RWPE1 (cell line): ENCODE results near the gene ZMAT3.

ENCODE experiments used
- CTCF ChIA-PET: fragments of 350-600 bp; sonication (Branson Sonifier 250); formaldehyde crosslinking; extraction: SDS; loops from one replicate; lab custom pipeline; 2021; lab: Yijun Ruan, JAX
- POLR2A ChIA-PET: fragments of 400-600 bp; formaldehyde crosslinking; extraction: SDS; loops from one replicate; lab custom pipeline; 2020; ENCODE audit warnings: antibody characterized with exemption; ENCODE audit not compliant: low non-redundant PET; lab: Yijun Ruan, JAX
- DNase-seq: peaks from one replicate; pipeline ENCODE4 v3.0.0; 2012; ENCODE audit warnings: low spot score
- H3K27ac ChIP-seq: fragments of 450-650 bp; 2 replicates; pipeline ENCODE4 v1.5.1; 2017
- TF ChIP-seq, protein P1 (sequence below): fragments of 450-650 bp; conservative IDR thresholded peaks from 2 replicates; pipeline ENCODE4 v1.5.1; 2017; ENCODE audit warnings: low read depth, mild to moderate bottlenecking

The ZMAT3 gene

DNA sequence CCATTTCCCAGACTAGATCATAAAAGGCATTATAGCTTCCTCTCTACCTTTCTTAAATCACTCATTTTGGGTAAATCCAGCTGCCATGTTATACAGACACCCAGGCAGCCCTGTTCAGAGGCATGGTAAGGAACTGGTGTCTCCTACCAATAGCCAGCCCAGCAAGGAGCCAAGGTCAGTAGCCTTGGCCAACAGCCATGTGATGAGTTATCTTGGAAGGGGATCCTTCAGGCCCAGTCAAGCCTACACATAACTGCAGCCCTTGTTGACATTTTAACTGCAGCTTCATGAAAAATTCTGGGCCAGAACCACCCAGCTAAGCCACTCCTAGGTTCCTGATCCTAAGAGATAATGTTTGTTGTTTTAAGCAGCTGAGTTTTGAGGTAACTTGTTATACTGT lies 29.0 kb upstream of the ZMAT3 start:
- POLR2A ChIA-PET = no interaction called here
- CTCF ChIA-PET = no interaction called here
- H3K27ac ChIP-seq = no peak overlapping the region
- TF ChIP-seq, protein P1, sequence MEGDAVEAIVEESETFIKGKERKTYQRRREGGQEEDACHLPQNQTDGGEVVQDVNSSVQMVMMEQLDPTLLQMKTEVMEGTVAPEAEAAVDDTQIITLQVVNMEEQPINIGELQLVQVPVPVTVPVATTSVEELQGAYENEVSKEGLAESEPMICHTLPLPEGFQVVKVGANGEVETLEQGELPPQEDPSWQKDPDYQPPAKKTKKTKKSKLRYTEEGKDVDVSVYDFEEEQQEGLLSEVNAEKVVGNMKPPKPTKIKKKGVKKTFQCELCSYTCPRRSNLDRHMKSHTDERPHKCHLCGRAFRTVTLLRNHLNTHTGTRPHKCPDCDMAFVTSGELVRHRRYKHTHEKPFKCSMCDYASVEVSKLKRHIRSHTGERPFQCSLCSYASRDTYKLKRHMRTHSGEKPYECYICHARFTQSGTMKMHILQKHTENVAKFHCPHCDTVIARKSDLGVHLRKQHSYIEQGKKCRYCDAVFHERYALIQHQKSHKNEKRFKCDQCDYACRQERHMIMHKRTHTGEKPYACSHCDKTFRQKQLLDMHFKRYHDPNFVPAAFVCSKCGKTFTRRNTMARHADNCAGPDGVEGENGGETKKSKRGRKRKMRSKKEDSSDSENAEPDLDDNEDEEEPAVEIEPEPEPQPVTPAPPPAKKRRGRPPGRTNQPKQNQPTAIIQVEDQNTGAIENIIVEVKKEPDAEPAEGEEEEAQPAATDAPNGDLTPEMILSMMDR = no peak
- DNase-seq = peak; percentile 24

DNA sequence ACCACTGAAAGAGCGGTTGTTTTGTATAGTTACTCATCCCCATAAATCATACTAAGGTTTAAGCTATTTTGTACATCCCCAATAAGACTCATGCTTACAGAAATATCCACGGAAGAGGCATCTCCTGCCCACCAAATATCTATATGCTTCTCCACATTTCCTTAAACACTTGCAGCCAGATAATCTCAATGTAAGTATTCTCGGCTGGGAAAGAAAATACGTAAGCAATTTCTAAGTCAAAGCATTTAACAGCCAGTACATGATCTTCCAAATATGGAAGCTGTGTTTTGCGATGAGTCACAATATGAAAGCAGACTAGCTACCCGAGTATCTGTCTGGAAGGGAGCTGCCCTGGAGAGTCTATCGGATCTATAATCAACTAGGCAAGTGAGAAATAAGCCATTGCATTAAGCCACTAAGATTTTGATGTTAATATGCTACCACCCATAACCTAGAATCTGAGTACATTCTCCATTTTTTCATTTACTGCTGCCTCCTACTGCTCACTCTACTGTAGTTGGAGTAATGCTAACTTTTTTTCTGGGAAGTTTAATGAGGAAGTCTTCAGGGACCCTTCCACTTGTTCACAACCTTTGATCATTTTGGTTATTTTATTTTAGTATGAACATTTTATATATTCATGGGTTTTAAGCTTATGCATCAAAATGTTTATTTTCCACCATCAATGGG lies 26.9 kb upstream of the ZMAT3 start:
- ChIA-PET CTCF (interaction anchor here (0.6 to 1.0 kb wide), 2 partner anchors 19 to 1611 kb away, joined by 3 to 4 read pairs; no protein-coding TSS in a partner anchor), POLR2A (no interaction called here)
- no peak overlapping the region for H3K27ac ChIP-seq
- no peak for DNase-seq
- TF ChIP-seq, protein P1 = no peak

DNA sequence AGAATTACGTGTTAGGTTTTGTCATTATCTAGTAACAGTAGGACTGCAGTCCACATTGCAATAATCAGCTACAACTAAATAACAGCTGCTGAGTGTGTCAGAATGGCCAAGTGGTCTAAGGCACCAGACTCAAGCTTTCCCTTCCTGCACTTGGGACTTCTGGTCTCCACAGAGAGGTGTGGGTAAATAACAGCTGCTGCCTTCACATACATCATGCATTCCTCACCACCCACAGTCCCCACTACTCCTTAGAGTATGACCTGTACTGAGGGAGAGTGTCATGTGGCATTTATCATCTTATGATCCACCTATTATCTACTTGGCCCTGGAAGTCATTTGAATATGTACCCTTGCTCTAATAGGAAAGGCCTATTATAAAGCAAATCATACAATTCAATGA lies 22.2 kb upstream of the ZMAT3 start:
- no peak overlapping the region for H3K27ac ChIP-seq
- no peak for DNase-seq
- POLR2A ChIA-PET = no interaction called here
- TF ChIP-seq, protein P1 = no peak
- CTCF ChIA-PET = no interaction called here

DNA sequence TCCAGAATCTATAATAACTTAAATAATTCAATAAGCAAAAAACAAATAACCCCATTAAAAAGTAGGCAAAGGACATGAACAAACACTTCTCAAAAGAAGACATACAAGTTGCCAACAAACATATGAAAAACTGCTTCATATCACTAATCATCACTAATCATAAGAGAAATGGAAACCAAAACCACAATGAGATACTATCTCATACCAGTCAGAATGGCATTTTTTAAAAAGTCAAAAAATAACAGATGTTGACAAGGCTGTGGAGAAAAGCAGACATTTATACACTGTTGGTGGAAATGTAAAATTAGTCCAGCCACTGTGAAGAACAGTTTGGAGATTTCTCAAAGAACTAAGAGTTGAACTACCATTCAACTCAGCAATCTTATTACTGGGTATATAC lies 19.5 kb upstream of the ZMAT3 start:
- TF ChIP-seq, protein P1 = no peak
- DNase-seq = no peak
- ChIA-PET CTCF (no interaction called here), POLR2A (no interaction called here)
- no peak overlapping the region for H3K27ac ChIP-seq

DNA sequence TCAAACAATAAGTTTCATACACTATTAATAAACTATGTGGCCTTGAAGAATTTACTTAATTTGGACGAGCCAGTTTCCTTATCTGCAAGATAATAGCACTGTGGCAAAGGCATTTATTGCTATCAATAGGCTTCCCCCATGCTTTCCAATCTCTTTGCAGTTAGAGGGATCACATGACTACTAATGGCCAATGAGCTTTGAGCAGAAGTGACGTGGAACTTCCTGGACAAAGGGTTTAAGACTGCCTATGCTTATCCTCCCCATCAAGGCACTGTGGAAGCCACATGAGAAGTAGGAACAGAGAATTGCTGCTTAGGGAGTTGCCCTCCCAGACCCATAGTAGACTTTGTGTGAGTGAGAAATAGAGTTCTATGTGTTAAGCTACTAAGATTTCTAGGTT lies 16.7 kb upstream of the ZMAT3 start:
- CTCF ChIA-PET = no interaction called here
- DNase-seq = no peak
- no peak overlapping the region for H3K27ac ChIP-seq
- POLR2A ChIA-PET = no interaction called here
- TF ChIP-seq, protein P1 = no peak

DNA sequence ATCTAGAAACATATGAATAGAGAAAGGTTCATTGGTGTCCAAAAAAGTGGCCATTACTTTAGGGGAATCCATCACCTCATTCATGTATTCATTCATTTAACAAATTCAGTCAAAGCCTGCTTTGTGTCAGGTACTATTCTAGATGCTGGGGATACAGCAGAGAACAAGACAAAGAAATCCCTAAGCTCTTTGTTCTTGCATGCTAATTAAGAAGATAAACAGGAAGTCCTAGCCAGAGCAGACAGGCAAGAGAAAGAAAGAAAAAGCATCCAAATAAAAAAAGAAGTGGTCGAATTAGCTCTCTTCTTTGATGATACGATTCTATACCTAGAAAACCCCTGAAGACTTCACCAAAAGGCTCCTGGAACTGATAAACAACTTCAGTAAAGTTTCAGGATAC lies 12.4 kb upstream of the ZMAT3 start:
- H3K27ac ChIP-seq = no peak overlapping the region
- POLR2A ChIA-PET = no interaction called here
- no peak for DNase-seq
- TF ChIP-seq, protein P1 = no peak
- CTCF ChIA-PET = no interaction called here
